OCI-LY1 (cell line): ENCODE measurements around the gene HBG2.
"Not testable (repeated sequence)": the region's sequence is repeated elsewhere in the genome, so short reads cannot be mapped to it uniquely, and the experiment has no call there.

Experiments used
- H2AFZ ChIP-seq: fragments of 200-600 bp; sonication (generic), shearing (Covaris generic); 2 replicates; pipeline ENCODE4 v1.6.0; 2014; ENCODE audit warnings: antibody characterized with exemption, mild to moderate bottlenecking, low read length
- H3F3A ChIP-seq: fragments of 200-600 bp; sonication (generic), shearing (Covaris generic); 2 replicates; pipeline ENCODE4 v1.6.0; 2014; ENCODE audit warnings: mild to moderate bottlenecking, antibody characterized with exemption, low read length, moderate library complexity; ENCODE audit not compliant: insufficient read depth
- H3K27ac ChIP-seq: fragments of 200-600 bp; sonication (generic); 2 replicates; pipeline ENCODE4 v1.5.1; 2014; ENCODE audit warnings: low read length, mixed run types, mild to moderate bottlenecking, low read depth; ENCODE audit not compliant: poor library complexity, severe bottlenecking
- H3K27me3 ChIP-seq: fragments of 200-600 bp; sonication (generic); 2 replicates; pipeline ENCODE4 v1.6.0; 2014; ENCODE audit warnings: antibody characterized with exemption, mild to moderate bottlenecking, low read length, moderate library complexity; ENCODE audit not compliant: insufficient read depth
- H3K36me3 ChIP-seq: fragments of 200-600 bp; sonication (generic); 2 replicates; pipeline ENCODE4 v1.6.1; 2014; ENCODE audit warnings: mild to moderate bottlenecking, antibody characterized with exemption, low read length, moderate library complexity, mixed read lengths; ENCODE audit not compliant: insufficient read depth
- H3K4me1 ChIP-seq: fragments of 200-600 bp; sonication (generic); 2 replicates; pipeline ENCODE4 v1.5.1; 2014; ENCODE audit warnings: mild to moderate bottlenecking, low read length, moderate library complexity; ENCODE audit not compliant: insufficient read depth, severe bottlenecking
- H3K4me2 ChIP-seq: fragments of 200-600 bp; sonication (generic), shearing (Covaris generic); 2 replicates; pipeline ENCODE4 v1.6.1; 2014; ENCODE audit warnings: low read length
- H3K4me3 ChIP-seq: fragments of 200-600 bp; sonication (generic); 2 replicates; pipeline ENCODE4 v1.5.1; 2014; ENCODE audit warnings: low read length, low read depth, mild to moderate bottlenecking, mixed read lengths; ENCODE audit not compliant: poor library complexity, severe bottlenecking
- H3K79me2 ChIP-seq: fragments of 200-600 bp; shearing (Covaris generic); 2 replicates; pipeline ENCODE4 v1.6.1; 2016; ENCODE audit warnings: mixed run types, low read length, mixed read lengths; ENCODE audit not compliant: insufficient read depth
- H3K9ac ChIP-seq: fragments of 200-600 bp; sonication (generic), shearing (Covaris generic); 2 replicates; pipeline ENCODE4 v1.6.1; 2014; ENCODE audit warnings: mild to moderate bottlenecking, low read length, mixed read lengths
- H3K9me2 ChIP-seq: fragments of 200-600 bp; sonication (generic), shearing (Covaris generic); 2 replicates; pipeline ENCODE4 v1.6.1; 2014; ENCODE audit warnings: low read depth, mild to moderate bottlenecking, low read length, mixed read lengths
- H3K9me3 ChIP-seq: fragments of 200-600 bp; shearing (Covaris generic); 2 replicates; pipeline ENCODE4 v1.6.1; 2014; ENCODE audit warnings: low read length, mixed read lengths
- H4K20me1 ChIP-seq: fragments of 200-600 bp; sonication (generic), shearing (Covaris generic); 2 replicates; pipeline ENCODE4 v1.6.0; 2016; ENCODE audit warnings: mild to moderate bottlenecking, low read length; ENCODE audit not compliant: insufficient read depth
- CTCF ChIP-seq: fragments of 200-600 bp; sonication (generic), shearing (Covaris generic); IDR thresholded peaks from 2 replicates; pipeline ENCODE4 v1.5.1; 2017; ENCODE audit warnings: mild to moderate bottlenecking, antibody characterized with exemption, low read length, moderate library complexity, mixed read lengths
- EZH2 ChIP-seq: fragments of 200-600 bp; sonication (generic), shearing (Covaris generic); IDR thresholded peaks from 2 replicates; pipeline ENCODE4 v1.8.0; 2017; ENCODE audit warnings: borderline replicate concordance, mixed run types, mild to moderate bottlenecking, antibody characterized with exemption, low read length, moderate library complexity, mixed read lengths

The HBG2 gene

GRCh38 chr11:5250543-5251204 is 3.9 kb downstream of the HBG2 start:
- no peaks in the 10 kb centered on the region for H3K4me1 ChIP-seq
- no peaks in the 10 kb centered on the region for H3K36me3 ChIP-seq
- TF ChIP-seq CTCF, result no peak
- no peak for TF ChIP-seq EZH2
- no peak overlapping the region for H2AFZ ChIP-seq
- no peaks in the 10 kb centered on the region for H3K27me3 ChIP-seq
- H4K20me1 ChIP-seq, result no peaks in the 10 kb centered on the region
- no peak overlapping the region for H3K9ac ChIP-seq
- H3K79me2 ChIP-seq, result no peaks in the 10 kb centered on the region
- H3K27ac ChIP-seq, result no peak overlapping the region
- H3K4me2 ChIP-seq, result no peak overlapping the region
- no peaks in the 10 kb centered on the region for H3K9me2 ChIP-seq
- H3F3A ChIP-seq, result no peaks in the 10 kb centered on the region
- no peaks in the 10 kb centered on the region for H3K9me3 ChIP-seq
- no peak overlapping the region for H3K4me3 ChIP-seq

GRCh38 chr11:5249807-5250396 is 4.7 kb downstream of the HBG2 start, which contains the start of gene HBG1:
Gene HBG1 (minus strand): TSS chr11:5249857. CDS start chr11:5249804, 53 bp downstream.
- H4K20me1 ChIP-seq, H2AFZ ChIP-seq, H3K4me3 ChIP-seq, H3K9me2 ChIP-seq, H3K27me3 ChIP-seq, H3K4me2 ChIP-seq, H3K79me2 ChIP-seq, H3K9me3 ChIP-seq, H3K9ac ChIP-seq, H3K36me3 ChIP-seq, H3F3A ChIP-seq, H3K4me1 ChIP-seq, H3K27ac ChIP-seq: not testable (repeated sequence)

- not testable (repeated sequence) for H2AFZ ChIP-seq, H3K36me3 ChIP-seq, H3K4me1 ChIP-seq, H3K79me2 ChIP-seq, H3K27ac ChIP-seq, H3F3A ChIP-seq, H3K4me3 ChIP-seq, H3K4me2 ChIP-seq, H3K9me3 ChIP-seq, H4K20me1 ChIP-seq, H3K27me3 ChIP-seq, H3K9ac ChIP-seq, H3K9me2 ChIP-seq
Measured at GRCh38 chr11:5248498-5248897, 6.1 kb downstream of the HBG2 start.

GRCh38 chr11:5247472-5248192 is 6.9 kb downstream of the HBG2 start:
- no peaks in the 10 kb centered on the region for H3K9me3 ChIP-seq
- H3K27ac ChIP-seq, result no peak overlapping the region
- no peak overlapping the region for H3K9ac ChIP-seq
- H3K4me3 ChIP-seq, result no peak overlapping the region
- TF ChIP-seq CTCF (no peak), EZH2 (no peak)
- no peaks in the 10 kb centered on the region for H3K27me3 ChIP-seq
- no peaks in the 10 kb centered on the region for H3F3A ChIP-seq
- H3K9me2 ChIP-seq, result no peaks in the 10 kb centered on the region
- H3K4me1 ChIP-seq, result no peaks in the 10 kb centered on the region
- H3K4me2 ChIP-seq, result no peak overlapping the region
- H3K79me2 ChIP-seq, result no peaks in the 10 kb centered on the region
- no peaks in the 10 kb centered on the region for H3K36me3 ChIP-seq
- H2AFZ ChIP-seq, result no peak overlapping the region
- H4K20me1 ChIP-seq, result no peaks in the 10 kb centered on the region
